Measurements from ENCODE around the gene WIPF2. TPM values are rescaled to one million over a fixed set of nuclear protein-coding genes. Genes with fewer than 3 reads are reported as not detected.
A peak's percentile ranks its signal among the peaks of the same experiment; 100 is the strongest.

The WIPF2 gene
- total and polyA plus RNA-seq, 2 donors (not counting 3 experiments of a cell fraction or from before 2014, with no cell fraction given), result 8.4 to 30.4 TPM

GRCh38 chr17:40284085-40284713, 65.1 kb downstream of the WIPF2 start:
- H3K27me3 ChIP-seq (ENCODE audit: control insufficient read depth in 2 of 2, insufficient read depth in 2 of 2, low read length in 2 of 2), result no peaks in the 10 kb centered on the region
- no peaks in the 10 kb centered on the region for H3K9me3 ChIP-seq (replicated peaks; ENCODE audit: control insufficient read depth, insufficient read depth, low read length)
- H3K9ac ChIP-seq (replicated peaks; ENCODE audit: extremely low read depth, insufficient read depth, low read length), result peak overlapping the region; percentile 45
- ChIA-PET POLR2A (interaction anchor here (0.6 to 0.8 kb wide), 3 partner anchors 36 to 144 kb away, joined by 3 to 7 read pairs (median 3); partner anchors contain the start of gene CASC3), CTCF (interaction anchor here (0.6 to 2.4 kb wide), 6 partner anchors 8 to 93 kb away, joined by 3 to 13 read pairs (median 8); partner anchors contain the start of gene WIPF2)
- FAIRE-seq (peak; percentile 89), DNase-seq (ENCODE audit: low read depth, low spot score) (peak; percentile 73)
- BruUV-seq (replicated peaks), result TSS peak; percentile 81
- dilution Hi-C loops (cut with MboI; ENCODE audit: extremely low pct_ligation_motif_present, low sequenced_read_pairs), result no loop called here
- intact Hi-C loops (cut with micrococcal nuclease), result loop anchor here (10.0 kb wide), 1 partner anchor 269 kb away; the partner anchor contains the start of gene CSF3
- peak overlapping the region; percentile 78 for H3K27ac ChIP-seq (ENCODE audit: insufficient read depth, low read depth, low read length)
- H3K4me2 ChIP-seq (ENCODE audit: insufficient read depth, low read length), result peak overlapping the region; percentile 83
- H3K36me3 ChIP-seq (ENCODE audit: control insufficient read depth in 2 of 2, extremely low read depth in 1 of 2, insufficient read depth in 2 of 2, low read length in 2 of 2), result peaks cover 3 to 8% of the 10 kb centered on the region in 2 experiments
- no peak overlapping the region for H2AFZ ChIP-seq (ENCODE audit: low read depth, low read length)
- peak overlapping the region in 1 of 3 experiments; percentile 23 for H3K4me3 ChIP-seq (replicated peaks in 1 of 3; ENCODE audit: insufficient read depth in 1 of 3, low read depth in 1 of 3, low read length in 3 of 3)
- H3K9me1 ChIP-seq (replicated peaks; ENCODE audit: control insufficient read depth, extremely low read depth, insufficient read depth, low read length), result no peaks in the 10 kb centered on the region
- TF ChIP-seq FOS (IDR thresholded peaks at IDR 0.05; ENCODE audit: borderline replicate concordance, insufficient read depth, low read length) (no peak), EZH2 (IDR thresholded peaks at IDR 0.05; ENCODE audit: borderline replicate concordance, low read depth, low read length, severe bottlenecking) (no peak), CTCF (IDR thresholded peaks at IDR 0.05; ENCODE audit: extremely low read depth in 1 of 2, insufficient read depth in 1 of 2, low read depth in 1 of 2, low read length in 2 of 2) (peak in 1 of 2 donors; percentile 37), MAX (IDR thresholded peaks at IDR 0.05; ENCODE audit: insufficient read depth, insufficient read length) (no peak), MYC (IDR thresholded peaks at IDR 0.05; ENCODE audit: low read depth, low read length) (no peak), POLR2AphosphoS5 (IDR thresholded peaks at IDR 0.05; ENCODE audit: insufficient read depth, low read depth, low read length) (no peak), POLR2A (IDR thresholded peaks at IDR 0.05; ENCODE audit: low read depth, low read length) (no peak), GATA2 (IDR thresholded peaks at IDR 0.05; ENCODE audit: insufficient read depth, insufficient read length, low read depth, low read length) (no peak), JUN (IDR thresholded peaks at IDR 0.05; ENCODE audit: borderline replicate concordance, insufficient read depth, insufficient read length, low read depth) (peak; percentile 37)
- peaks cover 29% of the 10 kb centered on the region for H3K4me1 ChIP-seq (ENCODE audit: control insufficient read depth, extremely low read depth, insufficient read depth, low read length)
- peaks cover 8% of the 10 kb centered on the region for H3K79me2 ChIP-seq (ENCODE audit: control insufficient read depth, insufficient read depth, low read length)
- H4K20me1 ChIP-seq (replicated peaks; ENCODE audit: control insufficient read depth, extremely low read depth, insufficient read depth, low read length), result no peaks in the 10 kb centered on the region

Data from endothelial cell of umbilical vein (primary cell).